ENCODE measurements around the gene TNIK. TPM values are rescaled to one million over a fixed set of nuclear protein-coding genes. Genes with fewer than 3 reads are reported as not detected.

TNIK gene
- polyA plus RNA-seq, 1 of the 3 experiments (the other 2 are of a cell fraction): 19.4 TPM

DNA sequence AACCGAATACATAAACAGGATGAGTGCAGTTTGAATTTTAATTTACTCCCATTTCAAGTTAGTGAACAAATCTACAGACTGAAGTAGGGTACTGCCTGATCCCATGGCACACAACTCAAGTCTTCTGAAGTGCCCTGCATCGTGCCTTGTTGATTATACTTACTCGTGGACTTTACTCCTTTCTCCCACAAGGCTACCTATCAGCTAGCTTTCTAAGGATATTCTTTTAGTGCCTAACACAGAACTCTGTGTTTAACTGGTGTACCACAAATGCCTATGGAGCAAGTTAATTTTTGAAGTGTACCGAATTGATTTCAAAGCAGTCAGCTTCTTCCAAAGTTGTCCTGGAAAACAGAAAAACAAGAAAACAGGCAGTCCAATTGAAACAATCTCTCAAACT lies 119.8 kb downstream of the TNIK start:
- Histone ChIP-seq H3F3A (replicated peaks; ENCODE audit: insufficient read depth) (no peaks in the 10 kb centered on the region), H3K36me3 (replicated peaks in 1 of 2; ENCODE audit: control insufficient read depth in 1 of 2, insufficient read depth in 2 of 2, low read length in 1 of 2) (no peaks in the 10 kb centered on the region), H3K79me2 (ENCODE audit: insufficient read depth) (peaks cover 32% of the 10 kb centered on the region), H3K9me3 (no peaks in the 10 kb centered on the region), H4K20me1 (ENCODE audit: insufficient read depth) (no peaks in the 10 kb centered on the region), H3K27ac (ENCODE audit: low read depth in 2 of 2, low read length in 1 of 2) (no peak overlapping the region), H3K27me3 (ENCODE audit: insufficient read depth) (no peaks in the 10 kb centered on the region), H2AFZ (ENCODE audit: low read depth) (no peak overlapping the region), H3K4me3 (ENCODE audit: low read depth in 2 of 2, low read length in 1 of 2) (no peak overlapping the region), H3K4me1 (ENCODE audit: control insufficient read depth in 1 of 2, insufficient read depth in 2 of 2, low read depth in 1 of 2, low read length in 1 of 2) (no peaks in the 10 kb centered on the region), H3K9me2 (no peaks in the 10 kb centered on the region), H3K9ac (no peak overlapping the region), H3K4me2 (no peak overlapping the region)
- ChIA-PET POLR2A (no interaction called here), CTCF (no interaction called here)
- WGBS (ENCODE audit: low lambda C conversion rate): 91% methylated on average over 4 of the region's 4 CpGs
- no peak for DNase-seq
- no peak for TF ChIP-seq PBX3 (IDR thresholded peaks at IDR 0.05)
- TF ChIP-seq SIN3A (IDR thresholded peaks at IDR 0.05; ENCODE audit: borderline replicate concordance, low read depth, low read length): no peak
- no peak for TF ChIP-seq NRF1 (IDR thresholded peaks at IDR 0.05; ENCODE audit: low read depth, low read length)
- TF ChIP-seq JUND (IDR thresholded peaks at IDR 0.05): no peak
- TF ChIP-seq CTCF (IDR thresholded peaks at IDR 0.05): no peak
- TF ChIP-seq EZH2phosphoT487 (IDR thresholded peaks at IDR 0.05; ENCODE audit: borderline replicate concordance, low read depth): no peak
- TF ChIP-seq ELF1 (IDR thresholded peaks at IDR 0.05): no peak
- TF ChIP-seq RAD21 (IDR thresholded peaks at IDR 0.05; ENCODE audit: low read length): no peak
- TF ChIP-seq, protein P1, sequence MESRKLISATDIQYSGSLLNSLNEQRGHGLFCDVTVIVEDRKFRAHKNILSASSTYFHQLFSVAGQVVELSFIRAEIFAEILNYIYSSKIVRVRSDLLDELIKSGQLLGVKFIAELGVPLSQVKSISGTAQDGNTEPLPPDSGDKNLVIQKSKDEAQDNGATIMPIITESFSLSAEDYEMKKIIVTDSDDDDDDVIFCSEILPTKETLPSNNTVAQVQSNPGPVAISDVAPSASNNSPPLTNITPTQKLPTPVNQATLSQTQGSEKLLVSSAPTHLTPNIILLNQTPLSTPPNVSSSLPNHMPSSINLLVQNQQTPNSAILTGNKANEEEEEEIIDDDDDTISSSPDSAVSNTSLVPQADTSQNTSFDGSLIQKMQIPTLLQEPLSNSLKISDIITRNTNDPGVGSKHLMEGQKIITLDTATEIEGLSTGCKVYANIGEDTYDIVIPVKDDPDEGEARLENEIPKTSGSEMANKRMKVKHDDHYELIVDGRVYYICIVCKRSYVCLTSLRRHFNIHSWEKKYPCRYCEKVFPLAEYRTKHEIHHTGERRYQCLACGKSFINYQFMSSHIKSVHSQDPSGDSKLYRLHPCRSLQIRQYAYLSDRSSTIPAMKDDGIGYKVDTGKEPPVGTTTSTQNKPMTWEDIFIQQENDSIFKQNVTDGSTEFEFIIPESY (IDR thresholded peaks at IDR 0.05; ENCODE audit: borderline replicate concordance, low read depth): no peak
- no peak for TF ChIP-seq NFIC (IDR thresholded peaks at IDR 0.05; ENCODE audit: borderline replicate concordance)
- TF ChIP-seq FOXJ3 (CRISPR knock-in tag; IDR thresholded peaks at IDR 0.05): no peak
- no peak for TF ChIP-seq FOXM1 (IDR thresholded peaks at IDR 0.05; ENCODE audit: low read depth)

DNA sequence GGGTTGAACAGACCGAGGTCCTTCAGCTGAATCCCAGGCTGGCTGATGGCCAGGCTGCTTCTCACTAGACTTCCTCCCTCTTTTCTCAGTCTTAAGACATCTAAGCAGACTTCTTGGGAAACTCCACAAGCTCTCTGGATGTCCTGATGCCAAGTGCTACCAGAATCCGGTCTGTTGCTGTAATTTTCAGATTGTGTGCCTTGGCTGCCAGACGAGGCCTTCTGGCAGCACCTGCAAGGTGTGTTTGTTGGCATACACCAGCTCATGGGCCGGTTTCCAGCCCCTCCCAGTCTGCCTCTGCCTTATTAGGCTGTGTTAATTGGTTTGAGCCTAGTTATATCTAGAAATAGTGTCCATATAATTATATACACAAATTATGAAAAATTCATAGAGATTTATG lies 120.6 kb downstream of the TNIK start:
- H4K20me1 ChIP-seq (ENCODE audit: insufficient read depth): no peaks in the 10 kb centered on the region
- 91% methylated on average over 3 of the region's 4 CpGs for WGBS (ENCODE audit: low lambda C conversion rate)
- H2AFZ ChIP-seq (ENCODE audit: low read depth): no peak overlapping the region
- no peak overlapping the region for H3K27ac ChIP-seq (ENCODE audit: low read depth in 2 of 2, low read length in 1 of 2)
- DNase-seq: no peak
- no peaks in the 10 kb centered on the region for H3F3A ChIP-seq (replicated peaks; ENCODE audit: insufficient read depth)
- H3K4me3 ChIP-seq (ENCODE audit: low read depth in 2 of 2, low read length in 1 of 2): no peak overlapping the region
- H3K9ac ChIP-seq: no peak overlapping the region
- no peak overlapping the region for H3K4me2 ChIP-seq
- H3K4me1 ChIP-seq (ENCODE audit: control insufficient read depth in 1 of 2, insufficient read depth in 2 of 2, low read depth in 1 of 2, low read length in 1 of 2): no peaks in the 10 kb centered on the region
- H3K36me3 ChIP-seq (replicated peaks in 1 of 2; ENCODE audit: control insufficient read depth in 1 of 2, insufficient read depth in 2 of 2, low read length in 1 of 2): no peaks in the 10 kb centered on the region
- no peaks in the 10 kb centered on the region for H3K9me2 ChIP-seq
- CTCF ChIA-PET: no interaction called here
- H3K79me2 ChIP-seq (ENCODE audit: insufficient read depth): peaks cover 29% of the 10 kb centered on the region
- POLR2A ChIA-PET: no interaction called here
- no peaks in the 10 kb centered on the region for H3K9me3 ChIP-seq
- H3K27me3 ChIP-seq (ENCODE audit: insufficient read depth): no peaks in the 10 kb centered on the region
- TF ChIP-seq PBX3 (IDR thresholded peaks at IDR 0.05): no peak
- no peak for TF ChIP-seq EP300 (IDR thresholded peaks at IDR 0.05; ENCODE audit: borderline replicate concordance in 1 of 2, low read depth in 1 of 2, low read length in 1 of 2)
- TF ChIP-seq NFIC (IDR thresholded peaks at IDR 0.05; ENCODE audit: borderline replicate concordance): no peak
- TF ChIP-seq CHD2 (IDR thresholded peaks at IDR 0.05; ENCODE audit: low read length, partially characterized antibody): no peak
- TF ChIP-seq MXI1 (IDR thresholded peaks at IDR 0.05; ENCODE audit: low read depth, low read length): no peak
- TF ChIP-seq RAD21 (IDR thresholded peaks at IDR 0.05; ENCODE audit: low read length): no peak
- no peak for TF ChIP-seq YY1 (IDR thresholded peaks at IDR 0.05; ENCODE audit: low read depth)
- no peak for TF ChIP-seq FOXJ3 (CRISPR knock-in tag; IDR thresholded peaks at IDR 0.05)
- TF ChIP-seq RCOR1 (IDR thresholded peaks at IDR 0.05; ENCODE audit: low read length): no peak
- TF ChIP-seq, protein P2, sequence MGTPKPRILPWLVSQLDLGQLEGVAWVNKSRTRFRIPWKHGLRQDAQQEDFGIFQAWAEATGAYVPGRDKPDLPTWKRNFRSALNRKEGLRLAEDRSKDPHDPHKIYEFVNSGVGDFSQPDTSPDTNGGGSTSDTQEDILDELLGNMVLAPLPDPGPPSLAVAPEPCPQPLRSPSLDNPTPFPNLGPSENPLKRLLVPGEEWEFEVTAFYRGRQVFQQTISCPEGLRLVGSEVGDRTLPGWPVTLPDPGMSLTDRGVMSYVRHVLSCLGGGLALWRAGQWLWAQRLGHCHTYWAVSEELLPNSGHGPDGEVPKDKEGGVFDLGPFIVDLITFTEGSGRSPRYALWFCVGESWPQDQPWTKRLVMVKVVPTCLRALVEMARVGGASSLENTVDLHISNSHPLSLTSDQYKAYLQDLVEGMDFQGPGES (IDR thresholded peaks at IDR 0.05; ENCODE audit: low read depth, low read length): no peak
- TF ChIP-seq MAX (IDR thresholded peaks at IDR 0.05; ENCODE audit: low read depth): no peak
- no peak for TF ChIP-seq NRF1 (IDR thresholded peaks at IDR 0.05; ENCODE audit: low read depth, low read length)
- TF ChIP-seq TCF12 (IDR thresholded peaks at IDR 0.05): no peak
